Astrocyte of the cerebellum (primary cell): ENCODE data around the gene CPA4.

ENCODE experiments used
- DNase-seq: peaks from one replicate; pipeline ENCODE4 v3.0.0-alpha.2; 2011; ENCODE audit warnings: low read depth
- H3K4me3 ChIP-seq: 2 replicates; pipeline ENCODE4 v1.5.1; 2011; ENCODE audit warnings: mild to moderate bottlenecking, low read depth, low read length, moderate library complexity
- CTCF ChIP-seq: IDR thresholded peaks from 2 replicates; pipeline ENCODE4 v1.5.1; 2012; ENCODE audit warnings: low read length, low read depth, moderate library complexity, mild to moderate bottlenecking; ENCODE audit errors: missing control alignments
- in situ Hi-C: cut with HindIII; loops from 2 replicates; pipeline ENCODE4 v1.10.0; 2017; ENCODE audit warnings: low sequenced_read_pairs

Gene CPA4

GRCh38 chr7:130303127-130303526 lies 10.2 kb downstream of the CPA4 start:
- no peak for TF ChIP-seq CTCF
- H3K4me3 ChIP-seq = no peak overlapping the region
- in situ Hi-C loops = no loop called here
- DNase-seq = no peak

GRCh38 chr7:130303551-130303950 lies 10.6 kb downstream of the CPA4 start:
- DNase-seq = no peak
- no peak overlapping the region for H3K4me3 ChIP-seq
- TF ChIP-seq CTCF = no peak
- in situ Hi-C loops = no loop called here

GRCh38 chr7:130303982-130304381 lies 11.0 kb downstream of the CPA4 start:
- no peak for TF ChIP-seq CTCF

GRCh38 chr7:130304878-130305277 lies 11.9 kb downstream of the CPA4 start:
- in situ Hi-C loops = no loop called here
- no peak for DNase-seq
- no peak for TF ChIP-seq CTCF
- no peak overlapping the region for H3K4me3 ChIP-seq

More at GRCh38 chr7:130303982-130304381, 11.0 kb downstream of the CPA4 start:
- H3K4me3 ChIP-seq = no peak overlapping the region
- in situ Hi-C loops = no loop called here
- no peak for DNase-seq

- no peak for TF ChIP-seq CTCF
- in situ Hi-C loops = no loop called here
- no peak overlapping the region for H3K4me3 ChIP-seq
- no peak for DNase-seq
These were observed 12.6 kb downstream of the CPA4 start for GRCh38 chr7:130305433-130306042.

GRCh38 chr7:130309986-130310385 lies 17.0 kb downstream of the CPA4 start:
- no peak overlapping the region for H3K4me3 ChIP-seq
- TF ChIP-seq CTCF = no peak
- in situ Hi-C loops = no loop called here
- no peak for DNase-seq

- TF ChIP-seq CTCF = no peak
These were observed 21.3 kb downstream of the CPA4 start for GRCh38 chr7:130314305-130314704.

More at GRCh38 chr7:130314305-130314704, 21.3 kb downstream of the CPA4 start:
- no peak overlapping the region for H3K4me3 ChIP-seq
- DNase-seq = no peak
- in situ Hi-C loops = no loop called here
